Stimulated activated memory B cell treated with anti-CD40 and anti-IgM and Interleukin-4, amounts not matched to agents 10 μg/mL and 1 μg/mL and 100 μg/mL, for 72 hours (primary cell): ENCODE results near the gene DLG4.
"Not testable (repeated sequence)": the region's sequence is repeated elsewhere in the genome, so short reads cannot be mapped to it uniquely, and the experiment has no call there.

Experiments
- ATAC-seq: fragments of 150-1000 bp; cut with Tn5 transposase; 2 replicates; pipeline ENCODE4 v1.10.0; 2021
- H3K27ac Mint-ChIP-seq: one replicate; pipeline ENCODE4 v1.8.0; 2022; ENCODE audit warnings: mild to moderate bottlenecking, mixed read lengths
- H3K27me3 Mint-ChIP-seq: one replicate; pipeline ENCODE4 v1.8.0; 2022; ENCODE audit warnings: mixed read lengths
- H3K36me3 Mint-ChIP-seq: one replicate; pipeline ENCODE4 v1.8.0; 2022; ENCODE audit warnings: mixed read lengths
- H3K4me1 Mint-ChIP-seq: one replicate; pipeline ENCODE4 v1.8.0; 2022; ENCODE audit warnings: mixed read lengths
- H3K4me3 Mint-ChIP-seq: one replicate; pipeline ENCODE4 v1.8.0; 2022; ENCODE audit warnings: mild to moderate bottlenecking, moderate library complexity, mixed read lengths
- H3K9me3 Mint-ChIP-seq: one replicate; pipeline ENCODE4 v1.8.0; 2022; ENCODE audit warnings: mixed read lengths

Gene DLG4

DNA sequence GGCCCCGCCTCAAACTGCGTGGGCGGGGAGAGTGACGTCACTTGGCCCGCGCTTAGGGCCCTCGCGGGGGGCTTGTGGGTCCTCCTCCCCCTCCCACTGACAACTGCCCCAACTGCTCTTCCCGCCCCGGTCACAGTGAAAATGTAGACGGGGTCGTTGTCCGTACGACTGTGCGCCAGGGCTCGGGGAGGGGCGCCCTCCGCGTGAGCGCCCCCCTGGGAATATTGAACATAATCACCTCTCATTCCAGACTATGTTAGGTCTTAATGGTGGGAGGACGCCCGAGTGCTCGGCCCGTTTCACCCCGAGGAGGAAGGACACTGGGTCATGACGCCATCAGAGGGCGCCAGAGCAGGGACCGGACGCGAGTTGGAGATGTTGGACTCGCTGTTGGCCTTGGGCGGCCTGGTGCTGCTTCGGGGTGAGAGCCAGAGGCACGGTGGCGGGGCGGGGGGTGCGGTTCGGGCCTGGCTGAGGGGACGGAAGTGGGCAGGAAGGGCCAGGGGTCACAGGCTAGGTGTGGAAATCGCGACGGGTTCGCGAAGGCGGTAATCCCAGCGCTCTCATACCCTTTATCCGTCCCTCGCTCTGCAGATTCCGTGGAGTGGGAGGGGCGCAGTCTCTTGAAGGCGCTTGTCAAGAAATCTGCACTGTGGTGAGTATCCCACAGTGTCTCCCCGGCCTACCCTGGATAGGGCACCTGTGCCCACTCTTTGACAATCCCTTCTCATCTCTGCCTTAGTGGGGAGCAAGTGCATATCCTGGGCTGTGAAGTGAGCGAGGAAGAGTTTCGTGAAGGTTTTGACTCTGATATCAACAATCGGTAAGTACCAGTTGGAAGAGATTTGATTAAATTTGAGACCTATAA, 32.8 kb upstream of the DLG4 start, which contains the start of gene ELP5:
Gene ELP5 (plus strand): TSS at position 40 of the 868 bp plus-strand sequence. CDS start 336 bp downstream, at position 376.
- peak; percentile 85 for ATAC-seq
- Mint-ChIP-seq H3K4me3 (peak within 1 kb of the TSS; percentile 91), H3K9me3 (no peaks in the 10 kb centered on the region), H3K36me3 (peaks cover 43% of the 10 kb centered on the region), H3K4me1 (peaks cover 47% of the 10 kb centered on the region), H3K27ac (peak within 1 kb of the TSS; percentile 98), H3K27me3 (no peaks in the 10 kb centered on the region)

DNA sequence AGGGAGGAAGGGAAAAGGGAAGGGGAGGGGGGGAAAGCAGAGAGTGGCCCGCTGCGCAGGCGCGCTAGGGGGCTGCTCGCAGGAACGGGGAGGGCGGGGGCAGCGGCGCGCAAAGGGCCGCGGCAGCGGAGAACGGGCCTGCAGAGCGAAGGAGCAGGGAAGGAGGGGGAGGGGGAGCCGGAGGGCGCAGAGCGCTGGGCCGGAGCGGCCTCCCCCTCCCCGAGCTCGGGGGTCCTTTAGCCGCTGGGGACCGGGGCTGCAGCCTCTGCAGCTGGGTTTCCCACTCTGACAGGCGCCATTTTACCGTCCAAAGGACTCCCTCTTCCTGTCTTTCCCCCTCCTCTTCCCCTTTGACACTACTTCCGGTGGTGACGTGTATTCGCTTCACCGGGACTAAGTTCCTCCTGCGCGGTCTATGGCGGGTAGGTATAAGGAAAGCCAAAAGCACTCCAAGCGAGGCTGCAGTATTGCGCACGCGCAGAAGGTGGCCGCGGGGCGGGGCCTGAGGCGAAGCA, 32.1 kb upstream of the DLG4 start, which contains the start of gene CTDNEP1:
Gene CTDNEP1 (minus strand): TSS at position 74 of the 515 bp plus-strand sequence. CDS start 438 bp downstream, outside the sequence.
- H3K27me3 Mint-ChIP-seq: no peaks in the 10 kb centered on the region
- no peaks in the 10 kb centered on the region for H3K9me3 Mint-ChIP-seq
- ATAC-seq: peak; percentile 97
- H3K4me3 Mint-ChIP-seq: peak within 1 kb of the TSS; percentile 91
- peaks cover 47% of the 10 kb centered on the region for H3K4me1 Mint-ChIP-seq
- H3K27ac Mint-ChIP-seq: peak within 1 kb of the TSS; percentile 98
- H3K36me3 Mint-ChIP-seq: peaks cover 39% of the 10 kb centered on the region

DNA sequence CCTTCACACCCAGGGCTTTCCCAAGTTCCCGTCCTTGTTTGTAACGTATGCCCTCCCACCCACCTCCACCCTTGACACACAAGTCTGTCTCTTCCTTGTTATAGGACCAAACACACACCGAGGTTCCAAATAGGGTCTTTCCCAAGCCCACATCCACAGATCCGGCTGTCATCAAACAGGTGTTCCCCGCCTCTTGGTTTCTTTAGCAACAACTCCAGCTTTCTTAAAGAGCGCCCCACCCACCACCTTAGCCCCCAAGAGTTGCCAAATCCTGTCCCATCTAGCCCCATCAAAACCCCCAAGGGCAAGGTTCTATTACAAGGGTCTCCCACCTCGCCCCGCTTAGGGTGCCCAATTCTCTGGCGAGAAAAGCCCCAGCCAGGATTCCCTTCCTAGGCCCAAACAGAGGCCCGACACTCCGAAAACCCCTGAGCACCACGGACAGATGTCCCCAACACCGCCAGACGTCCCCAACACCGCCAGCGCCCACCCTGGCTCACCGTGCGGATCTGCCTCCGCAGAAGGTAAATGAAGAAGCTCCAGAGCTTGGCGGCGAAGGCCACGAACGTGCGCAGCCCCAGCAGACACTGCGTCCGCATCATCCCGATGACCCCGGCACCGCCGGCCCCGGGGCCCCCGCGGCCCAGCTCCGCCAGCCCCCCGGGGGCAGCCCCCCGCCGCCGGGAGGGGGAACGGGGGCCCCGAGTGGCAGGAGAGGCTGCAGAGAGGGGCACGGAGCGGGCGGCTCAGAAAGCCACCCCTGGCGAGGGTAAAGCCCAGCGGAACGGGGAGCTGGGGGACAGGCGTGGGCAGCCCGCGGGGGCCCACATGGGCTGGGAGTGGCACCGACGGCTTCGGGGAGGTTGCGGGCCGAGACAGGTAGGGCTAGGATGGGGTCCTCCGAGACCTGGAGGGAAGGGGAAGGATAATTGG, 31.3 kb upstream of the DLG4 start:
- Mint-ChIP-seq H3K36me3 (peaks cover 39% of the 10 kb centered on the region), H3K27me3 (no peaks in the 10 kb centered on the region), H3K9me3 (no peaks in the 10 kb centered on the region), H3K27ac (peak overlapping the region; percentile 98), H3K4me1 (peaks cover 47% of the 10 kb centered on the region), H3K4me3 (peak overlapping the region; percentile 91)
- peak; percentile 6 for ATAC-seq

DNA sequence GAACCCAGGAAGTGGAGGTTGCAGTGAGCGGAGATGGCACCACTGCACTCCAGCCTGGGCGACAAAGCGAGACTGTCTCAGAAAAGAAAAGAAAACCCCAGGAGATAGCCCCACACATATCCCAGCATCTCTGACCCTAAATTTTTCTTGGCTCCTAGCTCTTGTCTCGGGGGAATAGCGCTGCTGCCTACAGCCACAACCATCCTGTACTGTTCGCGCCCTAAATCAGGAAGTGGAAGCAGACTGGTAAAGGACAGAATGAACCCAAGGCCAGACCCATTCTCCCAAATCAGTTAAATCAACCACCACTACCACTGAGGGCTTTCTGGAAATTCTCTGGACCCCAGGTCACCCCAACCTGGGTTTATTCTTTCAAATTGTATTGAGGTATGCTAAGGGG, 30.2 kb upstream of the DLG4 start:
- Mint-ChIP-seq H3K4me3 (peak overlapping the region; percentile 91), H3K9me3 (no peaks in the 10 kb centered on the region), H3K4me1 (peaks cover 45% of the 10 kb centered on the region), H3K27me3 (no peaks in the 10 kb centered on the region), H3K36me3 (peaks cover 39% of the 10 kb centered on the region), H3K27ac (peak overlapping the region; percentile 98)
- no peak for ATAC-seq

DNA sequence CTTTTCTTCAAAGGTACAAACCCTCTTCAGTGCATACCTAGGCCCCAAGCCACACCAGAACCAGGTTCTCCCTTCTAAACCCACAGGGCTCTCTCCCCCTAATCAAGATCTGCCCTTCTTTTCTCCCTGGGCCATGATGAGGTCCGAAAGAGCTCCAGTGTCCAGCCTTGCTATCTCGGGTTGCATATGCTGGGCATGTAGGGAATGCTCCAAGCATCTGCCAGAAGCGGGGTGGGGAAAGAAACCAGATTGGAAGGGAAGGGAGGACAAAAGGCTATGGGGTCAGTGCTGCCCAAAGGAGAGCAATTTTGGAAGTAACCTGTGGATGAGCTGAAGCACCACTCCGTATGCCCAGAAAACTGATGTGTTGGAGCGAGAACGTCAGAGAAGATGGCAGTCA, 29.6 kb upstream of the DLG4 start:
- peaks cover 40% of the 10 kb centered on the region for H3K4me1 Mint-ChIP-seq
- H3K9me3 Mint-ChIP-seq: no peaks in the 10 kb centered on the region
- peaks cover 39% of the 10 kb centered on the region for H3K36me3 Mint-ChIP-seq

DNA sequence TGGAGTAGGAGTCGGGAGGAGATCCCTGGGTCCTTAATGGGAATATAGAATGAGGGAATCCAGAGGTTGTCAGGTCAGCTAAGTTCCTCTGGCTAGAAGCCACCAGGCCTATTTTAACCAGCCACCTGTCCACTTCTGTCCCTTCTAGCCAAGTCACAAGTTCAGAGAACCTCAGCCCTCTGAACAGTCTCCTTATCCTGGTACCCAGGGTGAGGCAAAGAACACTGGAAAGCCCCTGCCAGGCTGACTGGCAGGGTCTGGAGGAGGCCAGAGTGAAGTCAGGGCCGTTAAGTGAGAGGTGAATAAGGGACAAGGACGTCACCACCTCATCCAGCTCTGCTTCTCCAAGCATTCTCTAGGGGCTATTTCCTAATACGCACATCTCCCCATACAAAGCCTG, 29.2 kb upstream of the DLG4 start:
- no peak overlapping the region for H3K4me3 Mint-ChIP-seq

More for the DNA sequence above, 29.6 kb upstream of the DLG4 start:
- ATAC-seq: no peak
- Mint-ChIP-seq H3K27me3 (no peaks in the 10 kb centered on the region), H3K4me3 (peak overlapping the region; percentile 91), H3K27ac (peak overlapping the region; percentile 98)

DNA sequence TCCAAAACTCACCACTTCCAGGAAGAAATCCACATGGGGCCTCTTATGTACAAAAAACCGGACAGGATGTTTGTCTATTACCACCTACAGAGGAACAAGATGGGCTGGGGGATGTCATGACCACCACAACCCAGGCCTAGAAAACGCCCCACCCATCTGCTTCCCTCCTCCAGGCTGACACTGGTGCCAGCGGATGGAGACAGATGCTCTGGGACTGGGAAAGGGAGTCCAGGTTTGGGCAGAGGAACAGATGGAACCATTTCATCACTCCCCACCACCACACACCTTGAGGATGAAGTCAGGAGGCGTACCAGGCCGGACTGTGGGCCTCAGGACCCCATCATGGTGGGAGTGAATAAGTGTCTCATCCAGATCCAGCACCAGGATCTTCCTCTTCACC, 27.1 kb upstream of the DLG4 start:
- H3K9me3 Mint-ChIP-seq: no peaks in the 10 kb centered on the region
- H3K4me1 Mint-ChIP-seq: peaks cover 40% of the 10 kb centered on the region
- H3K4me3 Mint-ChIP-seq: no peak overlapping the region
- H3K27me3 Mint-ChIP-seq: no peaks in the 10 kb centered on the region
- peaks cover 39% of the 10 kb centered on the region for H3K36me3 Mint-ChIP-seq
- ATAC-seq: no peak
- H3K27ac Mint-ChIP-seq: no peak overlapping the region

More for the DNA sequence above, 29.2 kb upstream of the DLG4 start:
- ATAC-seq: no peak
- Mint-ChIP-seq H3K9me3 (no peaks in the 10 kb centered on the region), H3K27me3 (no peaks in the 10 kb centered on the region), H3K36me3 (peaks cover 39% of the 10 kb centered on the region), H3K4me1 (peaks cover 40% of the 10 kb centered on the region), H3K27ac (no peak overlapping the region)

DNA sequence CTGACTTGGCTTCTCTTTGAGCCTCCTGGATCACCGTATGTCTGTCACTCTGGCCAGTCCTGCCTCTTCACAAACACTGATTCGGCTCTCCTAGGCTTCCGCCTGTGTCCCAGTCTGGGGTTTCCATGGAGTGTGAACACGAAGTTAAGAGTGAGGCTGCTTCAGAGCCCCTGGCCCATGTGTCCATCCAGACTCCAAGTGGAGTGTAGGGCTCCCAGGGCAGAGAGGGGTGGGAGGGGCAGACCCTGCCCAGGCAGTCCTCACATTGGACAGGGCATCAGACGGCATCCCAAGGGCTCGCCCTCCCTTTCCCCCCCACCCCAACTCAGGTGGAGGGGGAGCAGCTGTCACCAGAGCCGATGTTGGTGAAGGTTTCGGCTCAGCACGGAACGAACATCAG, 24.2 kb upstream of the DLG4 start:
- peaks cover 46% of the 10 kb centered on the region for H3K36me3 Mint-ChIP-seq
- not testable (repeated sequence) for H3K4me3 Mint-ChIP-seq, ATAC-seq, H3K27me3 Mint-ChIP-seq, H3K9me3 Mint-ChIP-seq
- peaks cover 40% of the 10 kb centered on the region for H3K4me1 Mint-ChIP-seq
- H3K27ac Mint-ChIP-seq: peak overlapping the region; percentile 94

DNA sequence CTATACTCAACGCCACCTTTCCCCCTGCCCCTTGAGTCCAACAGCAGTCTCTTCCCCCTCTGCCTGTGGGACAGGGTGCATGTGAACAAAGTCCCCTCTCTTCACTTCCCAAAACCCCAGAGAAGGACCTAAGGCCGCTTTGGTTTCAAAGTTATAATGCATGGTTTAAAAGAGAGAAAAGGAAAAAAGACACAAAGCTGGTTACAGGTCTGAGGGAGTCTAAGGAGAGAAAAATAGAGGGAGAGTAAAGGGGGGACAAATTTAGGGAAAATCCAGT, 23.8 kb upstream of the DLG4 start:
- no peak for ATAC-seq
- H3K27me3 Mint-ChIP-seq: no peaks in the 10 kb centered on the region
- H3K36me3 Mint-ChIP-seq: peaks cover 42% of the 10 kb centered on the region
- peak overlapping the region; percentile 94 for H3K27ac Mint-ChIP-seq
- peaks cover 35% of the 10 kb centered on the region for H3K4me1 Mint-ChIP-seq
- no peaks in the 10 kb centered on the region for H3K9me3 Mint-ChIP-seq
- peak overlapping the region; percentile 97 for H3K4me3 Mint-ChIP-seq

DNA sequence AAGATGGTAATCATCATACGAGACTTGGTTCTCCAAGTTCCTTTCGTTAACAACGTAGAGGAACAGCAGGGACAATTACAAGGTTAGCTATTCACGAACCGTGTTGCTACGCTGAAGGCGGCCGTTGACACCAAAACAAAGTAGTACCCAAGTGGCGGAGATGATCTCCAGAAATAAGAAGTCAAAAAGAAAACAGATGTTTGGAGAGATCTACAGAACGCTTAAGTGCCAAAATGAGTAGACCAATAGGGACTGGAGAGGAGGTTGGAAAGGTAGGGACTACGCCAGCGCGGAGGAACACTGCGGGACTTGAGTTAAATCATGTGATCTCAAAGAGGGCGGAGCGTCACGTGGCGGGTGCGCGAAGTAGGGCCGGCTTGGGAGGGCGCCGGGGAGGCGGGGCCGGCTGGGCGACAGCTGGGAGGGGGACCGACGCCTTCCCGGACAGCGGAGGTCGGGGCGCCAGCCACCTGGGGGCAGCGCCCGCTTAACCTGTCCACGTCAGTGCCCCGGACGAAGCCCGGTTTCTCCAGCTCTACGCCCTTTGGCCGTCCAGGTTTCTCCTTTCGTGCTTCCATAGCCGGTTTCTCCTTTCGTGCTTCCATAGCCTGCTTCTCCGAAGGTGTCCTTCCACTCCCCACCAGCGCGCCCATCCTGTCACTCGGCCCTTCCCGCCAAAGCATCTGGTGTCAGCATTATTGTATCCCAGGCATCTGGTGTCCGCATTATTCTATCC, 23.2 kb upstream of the DLG4 start:
- Mint-ChIP-seq H3K36me3 (peaks cover 42% of the 10 kb centered on the region), H3K4me1 (peaks cover 35% of the 10 kb centered on the region), H3K9me3 (no peaks in the 10 kb centered on the region), H3K27ac (peak overlapping the region; percentile 94), H3K27me3 (no peaks in the 10 kb centered on the region), H3K4me3 (peak overlapping the region; percentile 97)
- peak; percentile 71 for ATAC-seq

DNA sequence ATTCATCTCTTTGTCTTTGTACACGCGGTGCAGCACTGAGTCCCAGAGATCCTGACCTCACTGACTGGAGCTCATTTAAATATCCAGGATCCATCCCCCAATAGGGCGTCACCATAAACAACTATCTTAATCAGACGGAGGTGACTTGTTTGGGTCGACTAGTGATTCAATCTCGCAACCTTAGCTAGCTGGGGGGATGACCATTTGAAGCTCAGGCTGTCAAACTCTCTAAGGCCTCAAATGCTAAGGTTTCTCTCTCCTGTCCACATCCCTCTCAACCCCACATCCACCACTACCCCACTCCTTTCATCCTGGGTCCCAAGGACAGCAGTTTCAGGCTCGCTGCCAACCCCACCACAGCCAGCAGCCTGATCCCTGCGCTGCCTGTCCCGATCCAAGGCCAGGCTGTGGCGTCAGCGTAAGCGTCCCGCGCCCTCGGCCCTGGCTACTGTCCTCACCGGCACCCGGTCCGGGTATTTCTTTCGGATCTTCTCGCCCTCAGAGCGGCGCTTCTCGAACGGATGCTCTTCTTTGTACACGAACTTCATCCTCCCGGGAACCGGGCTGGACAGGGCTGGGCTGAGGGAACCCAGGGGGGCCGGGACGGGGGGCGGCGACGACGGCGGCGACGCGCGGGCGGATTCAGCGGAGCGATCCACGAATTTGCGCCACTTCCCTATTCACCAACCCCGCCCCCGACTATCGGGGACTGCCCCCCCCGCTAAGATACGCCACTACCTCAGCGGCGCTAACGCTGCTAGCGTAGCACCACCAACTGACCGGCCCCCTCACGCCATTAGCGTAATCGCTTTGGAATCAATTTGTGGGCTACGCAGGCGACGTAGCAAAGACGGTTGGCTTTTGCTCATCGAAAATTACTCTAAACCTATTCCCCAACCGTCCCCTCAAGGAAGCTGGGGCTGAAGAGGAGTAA, 22.4 kb upstream of the DLG4 start, which contains the start of gene GABARAP:
Gene GABARAP (minus strand): TSS at position 667 of the 934 bp plus-strand sequence. CDS start 119 bp downstream, at position 548.
- Mint-ChIP-seq H3K27me3 (no peaks in the 10 kb centered on the region), H3K4me3 (peak within 1 kb of the TSS; percentile 97), H3K27ac (peak within 1 kb of the TSS; percentile 94), H3K4me1 (peaks cover 39% of the 10 kb centered on the region), H3K36me3 (peaks cover 44% of the 10 kb centered on the region), H3K9me3 (no peaks in the 10 kb centered on the region)
- ATAC-seq: peak; percentile 64

DNA sequence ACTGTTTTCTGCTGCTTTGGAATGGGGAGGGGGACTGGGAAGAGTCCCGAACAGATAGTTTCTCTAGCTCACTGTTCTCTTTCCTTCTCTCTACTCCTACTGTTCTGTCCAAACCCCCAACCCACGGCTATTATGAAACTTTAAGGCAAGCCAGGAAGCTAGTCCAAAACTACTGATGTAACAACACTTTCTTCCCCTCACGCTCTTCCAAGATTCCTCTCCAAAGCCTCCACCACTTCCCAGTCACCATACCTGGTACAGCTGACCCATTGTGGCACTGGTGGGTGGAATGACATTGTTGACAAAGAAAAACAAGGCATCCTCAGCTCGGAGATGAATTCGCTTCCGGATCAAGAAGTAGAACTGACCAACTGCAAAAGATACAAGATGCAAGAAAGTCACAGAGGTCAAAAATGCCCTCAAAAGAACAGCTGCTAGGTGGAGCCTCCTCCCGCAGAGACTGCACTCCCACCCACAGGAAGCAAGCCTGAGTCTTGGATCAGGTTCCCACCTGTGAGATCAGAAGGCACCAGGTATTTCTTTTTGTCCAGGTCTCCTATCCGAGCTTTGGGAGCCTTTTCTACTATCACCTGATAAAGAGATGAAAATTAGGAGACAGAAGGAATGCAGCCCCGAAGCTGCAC, 21.6 kb upstream of the DLG4 start:
- H3K4me1 Mint-ChIP-seq: peaks cover 47% of the 10 kb centered on the region
- peak overlapping the region; percentile 97 for H3K4me3 Mint-ChIP-seq
- no peaks in the 10 kb centered on the region for H3K27me3 Mint-ChIP-seq
- peak overlapping the region; percentile 94 for H3K27ac Mint-ChIP-seq
- H3K36me3 Mint-ChIP-seq: peaks cover 45% of the 10 kb centered on the region
- no peaks in the 10 kb centered on the region for H3K9me3 Mint-ChIP-seq
- no peak for ATAC-seq

DNA sequence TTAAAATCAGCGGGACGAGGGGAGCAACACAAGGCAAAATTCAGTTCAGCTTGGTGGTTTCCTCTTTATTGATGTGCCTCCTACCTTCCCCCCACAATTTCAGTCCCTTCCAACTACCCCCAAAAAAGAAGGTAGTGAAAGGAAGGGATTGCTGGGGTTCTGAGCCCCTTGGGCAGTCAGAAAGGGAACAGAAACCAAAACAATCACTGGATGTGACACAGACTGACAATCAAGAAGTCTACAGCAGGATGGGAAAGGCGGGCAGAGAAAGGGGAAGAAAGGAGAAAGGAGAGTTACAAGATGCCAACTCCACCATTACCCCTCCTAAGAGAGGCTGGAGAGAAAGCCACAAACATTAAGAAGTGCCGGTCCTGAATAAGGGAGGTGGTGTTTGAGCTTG, 20.7 kb upstream of the DLG4 start:
- no peak for ATAC-seq
- Mint-ChIP-seq H3K27me3 (no peaks in the 10 kb centered on the region), H3K4me3 (peak overlapping the region; percentile 90), H3K27ac (peak overlapping the region; percentile 94), H3K4me1 (peaks cover 55% of the 10 kb centered on the region), H3K36me3 (peaks cover 46% of the 10 kb centered on the region), H3K9me3 (no peaks in the 10 kb centered on the region)
